Gastrocnemius medialis (tissue), 4 donors: ENCODE data around the gene AAR2. TPM values are rescaled to one million over a fixed set of nuclear protein-coding genes. Genes with fewer than 3 reads are reported as not detected.

Experiments used
- ATAC-seq, 2 donors: fragments of 150-250 bp; one replicate each; pipeline ENCODE4 v1.9.1; 2016
- DNase-seq, 2 donors: peaks; one replicate each; pipeline ENCODE4 v3.0.0-alpha.2; 2019
- H3K27ac ChIP-seq, 4 donors: fragments of 200-600 bp; sonication (generic); 1 replicate in 1 of 4; 2 replicates in 3 of 4; pipeline ENCODE4 v1.5.1; 2016 to 2018; ENCODE audit warnings: mild to moderate bottlenecking in 2 of 4, moderate library complexity in 1 of 4
- H3K27me3 ChIP-seq, 3 donors: fragments of 200-600 bp; sonication (generic) in 2 of 3; 1 replicate in 1 of 3; 2 replicates in 2 of 3; pipeline versions ENCODE4 v1.5.1 to v1.6.0; 2016 to 2019; ENCODE audit warnings: mild to moderate bottlenecking in 1 of 3, moderate library complexity in 1 of 3
- H3K36me3 ChIP-seq, 2 donors: fragments of 200-600 bp; sonication (generic) in 1 of 2; one replicate each; pipeline ENCODE4 v1.5.1; 2017 to 2018
- H3K4me1 ChIP-seq, 2 donors: fragments of 200-600 bp; sonication (generic) in 1 of 2; one replicate each; pipeline ENCODE4 v1.5.1; 2016 to 2017; ENCODE audit warnings: mild to moderate bottlenecking in 2 of 2
- H3K4me3 ChIP-seq, 4 donors: fragments of 200-600 bp; sonication (generic) in 3 of 4; 1 replicate in 1 of 4; 2 replicates in 3 of 4; pipeline ENCODE4 v1.5.1; 2016 to 2019; ENCODE audit warnings: mild to moderate bottlenecking in 2 of 4
- H3K9me3 ChIP-seq, 3 donors: fragments of 200-600 bp; sonication (generic) in 2 of 3; 1 replicate in 1 of 3; 2 replicates in 2 of 3; pipeline ENCODE4 v1.5.1; 2016 to 2019
- POLR2A ChIP-seq, 2 donors: fragments of 450-650 bp; IDR thresholded peaks; one replicate each; pipeline ENCODE4 v1.6.1; 2017; ENCODE audit warnings: antibody characterized with exemption in 2 of 2, mild to moderate bottlenecking in 2 of 2, moderate library complexity in 2 of 2
- in situ Hi-C, 4 donors: fragments of 200-750 bp; cut with MboI; loops; one replicate each; pipeline versions ENCODE4 v1.15.0 to v1.8.0; 2017; ENCODE audit warnings: low sequenced_read_pairs in 4 of 4
- intact Hi-C: fragments of 100-400 bp; cut with DNase I; formaldehyde crosslinking; loops from one replicate; pipeline ENCODE4 v1.15.1; 2023; ENCODE audit warnings: low total_unique reads
- total RNA-seq, 4 donors: library from RNA; depleted of rRNA; stranded (reverse); fragments of >200 nt; gene quantifications; one replicate each; pipeline versions ENCODE4 v1.1.0 to v1.2.3, GENCODE V29; 2016
- TF ChIP-seq, protein P1 (sequence below), 5 experiments: fragments of 450-650 bp in 3 of 5; fragments of 200-600 bp in 2 of 5; sonication (generic) in 2 of 5; IDR thresholded peaks in 4 of 5; conservative IDR thresholded peaks in 1 of 5; 1 replicate in 4 of 5; 2 replicates in 1 of 5; pipeline ENCODE4 v1.5.1; 2016 to 2019; ENCODE audit warnings: antibody characterized with exemption in 5 of 5, mild to moderate bottlenecking in 3 of 5, moderate library complexity in 3 of 5

AAR2 gene
- total RNA-seq, 4 donors from 2014 or later = 18.7 to 24.4 (median 21.2) TPM

DNA sequence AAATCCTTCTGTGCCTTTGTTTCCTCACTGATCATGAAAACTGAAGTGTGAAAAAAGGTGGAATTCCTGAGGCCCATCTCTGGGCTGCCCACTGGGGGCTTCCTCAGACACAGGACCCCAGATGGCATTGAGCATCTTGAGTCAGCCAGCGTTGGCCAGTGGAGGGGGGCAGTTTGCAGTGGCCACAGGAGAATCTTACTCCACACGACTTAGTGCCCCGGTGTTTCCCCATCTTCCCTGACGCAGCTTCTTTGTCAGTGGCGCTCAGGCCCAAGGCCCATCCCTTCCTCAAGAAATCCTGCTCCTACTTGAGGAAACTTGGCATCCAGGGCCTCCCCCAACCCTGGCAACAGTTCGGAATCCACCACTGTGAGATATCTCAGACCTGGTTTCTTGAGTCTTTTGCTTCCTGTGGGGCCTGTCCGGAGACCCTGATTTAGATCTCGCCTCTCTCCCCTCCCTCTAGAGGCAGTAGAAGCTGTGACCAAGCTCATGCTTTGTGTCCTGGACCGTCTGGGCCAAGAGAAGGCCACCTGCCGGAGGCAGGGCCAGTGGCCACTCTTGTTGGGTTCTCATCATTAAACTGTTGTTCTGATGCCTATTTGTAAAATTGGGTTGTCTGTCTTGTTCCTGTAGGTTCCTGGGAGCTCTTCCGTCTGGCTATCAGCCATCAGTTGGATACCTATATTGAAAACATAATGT is 49.6 kb downstream of the AAR2 start:
- TF ChIP-seq POLR2A (IDR thresholded peaks at IDR 0.05) = no peak
- TF ChIP-seq, protein P1, sequence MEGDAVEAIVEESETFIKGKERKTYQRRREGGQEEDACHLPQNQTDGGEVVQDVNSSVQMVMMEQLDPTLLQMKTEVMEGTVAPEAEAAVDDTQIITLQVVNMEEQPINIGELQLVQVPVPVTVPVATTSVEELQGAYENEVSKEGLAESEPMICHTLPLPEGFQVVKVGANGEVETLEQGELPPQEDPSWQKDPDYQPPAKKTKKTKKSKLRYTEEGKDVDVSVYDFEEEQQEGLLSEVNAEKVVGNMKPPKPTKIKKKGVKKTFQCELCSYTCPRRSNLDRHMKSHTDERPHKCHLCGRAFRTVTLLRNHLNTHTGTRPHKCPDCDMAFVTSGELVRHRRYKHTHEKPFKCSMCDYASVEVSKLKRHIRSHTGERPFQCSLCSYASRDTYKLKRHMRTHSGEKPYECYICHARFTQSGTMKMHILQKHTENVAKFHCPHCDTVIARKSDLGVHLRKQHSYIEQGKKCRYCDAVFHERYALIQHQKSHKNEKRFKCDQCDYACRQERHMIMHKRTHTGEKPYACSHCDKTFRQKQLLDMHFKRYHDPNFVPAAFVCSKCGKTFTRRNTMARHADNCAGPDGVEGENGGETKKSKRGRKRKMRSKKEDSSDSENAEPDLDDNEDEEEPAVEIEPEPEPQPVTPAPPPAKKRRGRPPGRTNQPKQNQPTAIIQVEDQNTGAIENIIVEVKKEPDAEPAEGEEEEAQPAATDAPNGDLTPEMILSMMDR (IDR thresholded peaks at IDR 0.05 in 4 of 5, conservative IDR thresholded peaks at IDR 0.05 in 1 of 5) = no peak
- Histone ChIP-seq H3K36me3 (no peaks in the 10 kb centered on the region), H3K9me3 (no peaks in the 10 kb centered on the region), H3K4me3 (no peak overlapping the region), H3K4me1 (no peaks in the 10 kb centered on the region), H3K27ac (no peak overlapping the region), H3K27me3 (no peaks in the 10 kb centered on the region)
- DNase-seq (no peak), ATAC-seq (no peak)
- intact Hi-C loops (no loop called here), in situ Hi-C loops (no loop called here)

DNA sequence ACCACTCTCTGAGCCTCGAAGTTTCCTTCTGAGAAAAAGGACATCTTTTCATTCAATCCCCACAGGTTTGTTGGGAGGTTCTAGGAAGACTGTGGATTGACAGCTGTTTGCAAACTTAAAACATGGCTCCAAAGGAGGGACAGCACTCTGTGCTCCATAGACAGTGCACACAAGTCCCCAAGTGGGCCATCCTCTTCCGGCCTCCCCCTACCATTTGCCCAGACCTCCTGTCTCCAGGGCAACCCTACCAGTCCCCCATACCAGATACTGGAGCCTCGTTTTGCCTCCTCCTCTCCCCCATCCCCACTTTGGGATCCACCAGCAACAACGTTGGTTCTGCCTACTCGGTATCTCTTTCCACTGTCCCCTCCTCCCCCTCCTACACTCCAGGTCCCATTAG is 61.4 kb downstream of the AAR2 start:
- ATAC-seq = no peak
- DNase-seq = no peak
- Histone ChIP-seq H3K36me3 (no peaks in the 10 kb centered on the region), H3K9me3 (no peaks in the 10 kb centered on the region), H3K27ac (no peak overlapping the region), H3K27me3 (peaks cover 19 to 22% (median 21%) of the 10 kb centered on the region in 3 donors), H3K4me1 (no peaks in the 10 kb centered on the region), H3K4me3 (no peak overlapping the region)
- in situ Hi-C loops (no loop called here), intact Hi-C loops (no loop called here)
- TF ChIP-seq POLR2A (IDR thresholded peaks at IDR 0.05) = no peak
- TF ChIP-seq, protein P1 (IDR thresholded peaks at IDR 0.05 in 4 of 5, conservative IDR thresholded peaks at IDR 0.05 in 1 of 5) = no peak

DNA sequence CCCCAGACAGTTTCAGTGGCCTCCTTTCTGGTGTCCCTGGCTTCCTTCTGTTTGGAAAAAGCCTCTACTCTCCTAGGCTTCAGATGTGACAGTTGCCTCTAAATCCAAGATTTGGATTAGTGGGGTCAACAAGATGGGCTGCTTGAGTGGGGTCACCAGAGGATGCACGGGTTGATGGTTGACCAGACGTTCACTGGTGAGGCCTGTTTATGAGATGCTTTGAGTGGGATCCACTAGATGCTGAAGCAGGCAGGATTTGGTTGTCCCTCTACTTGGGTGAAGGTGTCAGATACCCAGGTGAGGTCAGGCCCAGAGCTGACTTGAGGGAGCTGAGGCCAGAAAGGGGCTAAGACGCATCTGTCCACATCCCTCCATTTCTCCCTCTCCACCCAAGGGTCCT is 61.8 kb downstream of the AAR2 start:
- no peak for TF ChIP-seq POLR2A (IDR thresholded peaks at IDR 0.05)
- Histone ChIP-seq H3K4me1 (no peaks in the 10 kb centered on the region), H3K36me3 (no peaks in the 10 kb centered on the region), H3K9me3 (no peaks in the 10 kb centered on the region), H3K27ac (no peak overlapping the region), H3K4me3 (no peak overlapping the region), H3K27me3 (peaks cover 22 to 26% (median 26%) of the 10 kb centered on the region in 3 donors)
- no peak for ATAC-seq
- no peak for DNase-seq
- in situ Hi-C loops (no loop called here), intact Hi-C loops (no loop called here)

- TF ChIP-seq POLR2A (IDR thresholded peaks at IDR 0.05) = no peak
- TF ChIP-seq, protein P1 (IDR thresholded peaks at IDR 0.05 in 4 of 5, conservative IDR thresholded peaks at IDR 0.05 in 1 of 5) = no peak
- no peaks in the 10 kb centered on the region for H3K36me3 ChIP-seq
- ATAC-seq (no peak), DNase-seq (no peak)
- peaks cover 30 to 34% (median 34%) of the 10 kb centered on the region in 3 donors for H3K27me3 ChIP-seq
- H3K4me1 ChIP-seq = no peaks in the 10 kb centered on the region
- in situ Hi-C loops (no loop called here), intact Hi-C loops (no loop called here)
- no peaks in the 10 kb centered on the region for H3K9me3 ChIP-seq
- H3K27ac ChIP-seq = no peak overlapping the region
- H3K4me3 ChIP-seq = no peak overlapping the region
These were observed 62.6 kb downstream of the AAR2 start for GRCh38 chr20:36298795-36299339.

- TF ChIP-seq POLR2A (IDR thresholded peaks at IDR 0.05) = no peak
- TF ChIP-seq, protein P1 (IDR thresholded peaks at IDR 0.05 in 4 of 5, conservative IDR thresholded peaks at IDR 0.05 in 1 of 5) = no peak
- H3K27me3 ChIP-seq = peaks cover 34 to 39% (median 37%) of the 10 kb centered on the region in 3 donors
- no peaks in the 10 kb centered on the region for H3K9me3 ChIP-seq
- intact Hi-C loops = no loop called here
- no peaks in the 10 kb centered on the region for H3K4me1 ChIP-seq
- ATAC-seq (no peak), DNase-seq (no peak)
- in situ Hi-C loops = no loop called here
- no peak overlapping the region for H3K4me3 ChIP-seq
- H3K27ac ChIP-seq = no peak overlapping the region
- H3K36me3 ChIP-seq = no peaks in the 10 kb centered on the region
These were observed 63.2 kb downstream of the AAR2 start for GRCh38 chr20:36299459-36299858.
